AG09309 (cell line): ENCODE measurements around the gene GRID2IP.

Source experiments
- DNase-seq: peaks from one replicate; pipeline ENCODE4 v3.0.0-alpha.2; 2010; ENCODE audit warnings: low read depth
- H3K4me3 ChIP-seq: 2 replicates; pipeline ENCODE4 v1.5.1; 2011; ENCODE audit warnings: mild to moderate bottlenecking, low read depth, low read length, moderate library complexity; ENCODE audit not compliant: control insufficient read depth
- TF ChIP-seq, protein P1 (sequence below): IDR thresholded peaks from 2 replicates; pipeline ENCODE4 v1.5.1; 2011; ENCODE audit warnings: mild to moderate bottlenecking, low read depth, low read length, inconsistent platforms; ENCODE audit not compliant: insufficient read depth, control insufficient read depth; ENCODE audit errors: missing control alignments

Gene GRID2IP

DNA sequence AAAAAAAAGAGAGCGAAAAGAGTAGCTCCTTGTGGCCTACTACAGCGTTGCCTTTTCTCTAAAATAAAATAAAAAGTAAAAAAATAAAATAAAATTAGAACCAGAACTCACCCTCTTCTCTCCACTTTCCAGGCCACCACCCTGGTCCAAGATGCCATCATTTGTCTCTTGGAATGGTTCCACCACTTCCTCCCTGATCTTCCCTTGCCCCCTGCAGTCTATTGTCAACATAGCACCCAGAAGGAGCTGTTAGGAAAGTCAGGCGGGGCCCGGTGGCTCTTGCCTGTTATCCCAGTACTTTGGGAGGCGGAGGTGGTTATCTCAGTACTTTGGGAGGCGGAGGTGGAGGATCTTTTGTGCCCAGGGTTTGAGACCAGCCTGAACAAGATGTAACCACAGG is 7.6 kb upstream of the GRID2IP start:
- no peak overlapping the region for H3K4me3 ChIP-seq
- peak; percentile 5 for DNase-seq
- TF ChIP-seq, protein P1, sequence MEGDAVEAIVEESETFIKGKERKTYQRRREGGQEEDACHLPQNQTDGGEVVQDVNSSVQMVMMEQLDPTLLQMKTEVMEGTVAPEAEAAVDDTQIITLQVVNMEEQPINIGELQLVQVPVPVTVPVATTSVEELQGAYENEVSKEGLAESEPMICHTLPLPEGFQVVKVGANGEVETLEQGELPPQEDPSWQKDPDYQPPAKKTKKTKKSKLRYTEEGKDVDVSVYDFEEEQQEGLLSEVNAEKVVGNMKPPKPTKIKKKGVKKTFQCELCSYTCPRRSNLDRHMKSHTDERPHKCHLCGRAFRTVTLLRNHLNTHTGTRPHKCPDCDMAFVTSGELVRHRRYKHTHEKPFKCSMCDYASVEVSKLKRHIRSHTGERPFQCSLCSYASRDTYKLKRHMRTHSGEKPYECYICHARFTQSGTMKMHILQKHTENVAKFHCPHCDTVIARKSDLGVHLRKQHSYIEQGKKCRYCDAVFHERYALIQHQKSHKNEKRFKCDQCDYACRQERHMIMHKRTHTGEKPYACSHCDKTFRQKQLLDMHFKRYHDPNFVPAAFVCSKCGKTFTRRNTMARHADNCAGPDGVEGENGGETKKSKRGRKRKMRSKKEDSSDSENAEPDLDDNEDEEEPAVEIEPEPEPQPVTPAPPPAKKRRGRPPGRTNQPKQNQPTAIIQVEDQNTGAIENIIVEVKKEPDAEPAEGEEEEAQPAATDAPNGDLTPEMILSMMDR: peak; percentile 52

DNA sequence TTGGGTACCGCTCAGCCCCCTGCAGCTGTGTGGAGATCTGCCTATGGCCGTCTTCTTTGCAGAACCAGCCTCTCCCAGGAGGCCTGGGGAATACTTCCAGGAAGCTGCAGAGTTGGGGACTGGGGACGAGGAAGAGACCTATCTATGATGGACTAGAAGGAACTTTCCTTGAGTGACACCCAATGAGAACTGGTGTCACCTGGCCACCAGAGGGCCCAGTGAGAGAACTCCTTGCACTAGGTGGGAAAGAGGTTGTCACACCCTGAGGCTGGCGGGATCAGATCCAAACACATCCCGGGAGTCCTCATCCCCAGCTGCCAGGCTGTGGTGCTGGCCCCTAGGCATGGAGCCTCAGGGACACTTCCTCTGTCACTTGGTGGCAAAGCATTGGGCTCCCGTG is 4.9 kb upstream of the GRID2IP start:
- H3K4me3 ChIP-seq: no peak overlapping the region
- TF ChIP-seq, protein P1: no peak
- DNase-seq: no peak

DNA sequence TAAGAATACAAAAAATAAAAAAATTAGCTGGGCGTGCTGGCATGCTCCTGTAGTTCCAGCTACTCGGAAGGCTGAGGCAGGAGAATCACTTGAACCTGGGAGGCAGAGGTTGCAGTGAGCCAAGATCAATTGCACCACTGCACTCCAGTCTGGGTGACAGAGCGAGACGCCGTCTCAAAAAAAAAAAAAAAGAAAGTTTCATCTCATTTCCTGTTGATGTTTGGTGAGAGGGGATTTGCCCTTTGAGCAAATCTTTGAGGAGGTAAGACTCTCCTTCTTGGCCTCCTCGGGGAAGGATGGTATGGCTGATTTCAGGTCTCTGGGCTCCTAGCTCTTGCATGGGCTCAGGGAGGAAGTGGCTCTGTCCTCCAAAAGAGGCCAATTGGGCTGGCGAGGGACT is 3.6 kb upstream of the GRID2IP start:
- DNase-seq: no peak
- TF ChIP-seq, protein P1: no peak

DNA sequence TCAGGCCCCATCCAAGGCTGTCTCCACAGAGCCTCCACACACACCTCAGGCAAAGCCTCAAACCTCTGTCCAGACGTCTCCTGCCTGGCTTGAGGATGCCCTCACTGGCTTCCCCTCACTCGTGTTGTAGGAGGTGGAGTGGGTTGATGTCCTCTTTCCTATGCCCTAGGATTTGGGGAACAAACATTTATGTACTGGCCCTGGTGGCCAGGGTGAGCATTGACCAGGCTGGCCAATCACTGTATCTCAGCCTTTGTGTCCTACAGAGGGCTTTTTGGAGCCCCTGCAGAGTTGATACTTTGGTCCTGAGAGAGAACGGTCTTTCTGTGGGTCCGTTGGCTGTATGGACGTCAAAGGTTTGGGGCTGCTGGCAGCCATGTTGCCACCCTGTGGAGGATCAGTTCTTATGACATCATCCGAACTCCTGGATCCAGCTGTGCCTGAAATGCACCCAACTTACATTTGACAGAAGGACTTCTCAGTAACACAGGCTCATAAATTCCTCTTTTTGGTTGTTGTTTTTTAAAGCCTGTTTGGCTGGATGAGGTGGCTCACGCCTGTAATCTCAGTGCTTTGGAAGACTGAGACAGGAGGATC is 2.3 kb upstream of the GRID2IP start:
- H3K4me3 ChIP-seq: no peak overlapping the region
- DNase-seq: no peak
- TF ChIP-seq, protein P1: no peak

More for the DNA sequence above, 3.6 kb upstream of the GRID2IP start:
- H3K4me3 ChIP-seq: no peak overlapping the region

DNA sequence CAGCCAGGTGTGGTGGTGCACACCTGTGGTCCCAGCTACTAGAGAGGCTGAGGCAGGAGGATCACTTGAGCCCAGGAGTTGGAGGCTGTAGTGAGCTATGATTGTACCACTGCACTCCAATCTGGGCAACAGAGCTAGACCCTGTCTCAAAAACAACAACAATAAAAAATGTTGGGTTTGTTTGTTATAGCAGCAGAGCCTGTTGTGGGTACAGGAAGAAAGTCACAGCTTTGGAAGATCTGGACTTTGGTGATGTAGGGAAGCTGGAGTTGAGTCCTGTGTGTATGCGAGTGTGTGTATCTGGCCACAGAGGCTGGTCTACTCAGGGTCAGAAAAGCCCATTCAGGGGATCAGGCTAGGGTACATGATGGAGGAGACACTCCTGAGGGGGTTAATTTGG is 3.9 kb downstream of the GRID2IP start:
- H3K4me3 ChIP-seq: no peak overlapping the region
- TF ChIP-seq, protein P1: no peak
- no peak for DNase-seq

DNA sequence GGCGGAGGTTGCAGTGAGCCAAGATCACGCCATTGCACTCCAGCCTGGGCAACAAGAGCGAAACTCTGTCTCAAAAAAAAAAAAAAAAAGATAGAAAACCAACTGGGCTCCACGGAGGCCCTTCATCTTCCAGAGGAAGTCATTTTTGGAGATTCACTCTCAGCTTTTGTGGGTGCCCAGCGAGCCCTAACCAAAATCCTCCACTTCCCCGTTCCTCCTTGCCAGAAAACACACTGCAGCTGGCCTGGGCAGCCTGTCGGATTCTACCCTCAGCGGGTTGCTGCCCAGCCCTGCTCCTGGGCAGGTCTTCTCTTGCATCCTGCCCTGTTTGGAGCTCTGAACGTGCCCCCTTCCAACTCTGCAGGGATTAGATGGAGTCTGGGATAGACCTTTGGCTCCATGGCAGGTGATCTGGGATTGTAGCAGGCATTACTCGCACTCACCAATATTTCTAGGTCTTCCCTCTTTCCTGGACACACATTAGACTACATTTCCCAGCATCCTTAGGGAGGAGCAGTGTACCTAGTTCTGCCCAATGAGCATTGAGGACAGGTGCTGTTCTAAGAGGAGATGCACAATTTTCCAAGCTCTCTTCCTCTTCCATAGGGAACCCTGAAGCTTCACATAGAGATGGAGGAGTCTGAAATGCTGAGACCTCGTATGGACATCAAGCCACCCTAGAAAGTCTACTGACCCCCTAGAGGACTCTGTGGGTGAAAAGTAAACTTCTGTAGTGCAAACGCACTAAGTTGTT is 4.6 kb downstream of the GRID2IP start:
- TF ChIP-seq, protein P1: no peak
- no peak overlapping the region for H3K4me3 ChIP-seq
- DNase-seq: no peak
